Ovary (tissue), 9 donors: ENCODE results near the gene ECI1. TPM values are rescaled to one million over a fixed set of nuclear protein-coding genes. Genes with fewer than 3 reads are reported as not detected.

ENCODE experiments used
- DNase-seq, 5 donors: peaks; one replicate each; pipeline ENCODE4 v3.0.0-alpha.2; 2019 to 2020
- H3K27ac ChIP-seq, 2 donors: fragments of 200-600 bp; one replicate each; pipeline versions ENCODE4 v1.5.1 to v1.8.0; 2019 to 2022
- H3K27me3 ChIP-seq: fragments of 200-600 bp; one replicate; pipeline ENCODE4 v1.8.0; 2022
- H3K36me3 ChIP-seq: fragments of 200-600 bp; sonication (generic); one replicate; pipeline ENCODE4 v1.5.1; 2019
- H3K4me1 ChIP-seq: one replicate; pipeline ENCODE4 v1.8.1; 2013; ENCODE audit warnings: mild to moderate bottlenecking, moderate library complexity; ENCODE audit not compliant: insufficient read depth
- H3K4me3 ChIP-seq: fragments of 200-600 bp; sonication (generic); one replicate; pipeline ENCODE4 v1.5.1; 2017
- H3K9me3 ChIP-seq, 2 donors: fragments of 200-600 bp in 1 of 2; sonication (generic) in 1 of 2; one replicate each; pipeline versions ENCODE4 v1.5.1 to v1.8.1; 2013 to 2019; ENCODE audit warnings: mild to moderate bottlenecking in 1 of 2, moderate library complexity in 1 of 2
- CTCF ChIP-seq, 3 donors: fragments of 450-650 bp in 2 of 3; fragments of 200-600 bp in 1 of 3; IDR thresholded peaks; one replicate each; pipeline versions ENCODE4 v1.5.1 to v1.8.0; 2016 to 2022; ENCODE audit warnings: antibody characterized with exemption in 3 of 3, mild to moderate bottlenecking in 1 of 3
- EP300 ChIP-seq: sonication (generic); formaldehyde crosslinking; IDR thresholded peaks from one replicate; pipeline ENCODE4 v1.6.1; 2017; ENCODE audit warnings: antibody characterized with exemption
- POLR2A ChIP-seq: fragments of 450-650 bp; IDR thresholded peaks from one replicate; pipeline ENCODE4 v1.6.1; 2017; ENCODE audit warnings: antibody characterized with exemption, mild to moderate bottlenecking, moderate library complexity
- WGBS, 3 donors: extraction: QIAGEN DNeasy Blood & Tissue Kit in 1 of 3; methylation state at CpG; one replicate each; pipeline versions ENCODE4 v1.1.5 to v1.1.7; 2013 to 2017; 5-methylcytosine and 5-hydroxymethylcytosine counted together
- intact Hi-C, 4 donors: fragments of 100-400 bp; cut with DNase I; formaldehyde crosslinking; loops; one replicate each; pipeline versions ENCODE4 v1.11.0 to v1.15.1; 2022 to 2023
- polyA plus RNA-seq, 2 donors: library from polyadenylated mRNA; stranded (reverse); fragments of 200-250 nt in 1 of 2; fragments of 350-450 nt in 1 of 2; fragmentation: Illumina TruSeq in 1 of 2; extraction: RNeasy Lipid Tissue Mini Kit (QIAGEN cat#74804) in 1 of 2; gene quantifications; one replicate each; pipeline ENCODE4 v1.2.3, GENCODE V29; 2013 to 2014
- total RNA-seq, 7 donors: library from RNA; depleted of rRNA in 2 of 7; stranded (reverse); fragments of >200 nt in 2 of 7; fragmentation: NEBNext Ultra II Directional in 3 of 7; extraction: Animal tissue kit (Norgen Biotek cat#: 25700) in 3 of 7; gene quantifications; one replicate each; pipeline versions ENCODE4 v1.1.0 to v1.2.4, GENCODE V29; 2016 to 2023
- donor health status: DM: no; HTN: no; CAD: no; lungs with moderate emphysema.
- donor health status: DM: no; HTN: no; CAD: no.
- donor health status: Bipolar disorder and iron deficiency.
- donor health status: DM: yes; HTN: yes; CAD: no.
- donor health status: DM: no; HTN: no; CAD: no.
- donor health status: DM: yes; HTN: yes; CAD: no.

The ECI1 gene
- total and polyA plus RNA-seq, 9 donors, result 3.1 to 66.3 (median 48.1) TPM

GRCh38 chr16:2282262-2282661 lies 30.9 kb upstream of the ECI1 start:
- intact Hi-C loops, result no loop called here
- Histone ChIP-seq H3K4me1 (no peaks in the 10 kb centered on the region), H3K27me3 (no peaks in the 10 kb centered on the region), H3K27ac (no peak overlapping the region), H3K4me3 (no peak overlapping the region), H3K9me3 (no peaks in the 10 kb centered on the region), H3K36me3 (no peaks in the 10 kb centered on the region)
- WGBS, 3 donors, result 46 to 69% (median 68%) methylated on average over 5 of the region's 5 CpGs
- no peak for TF ChIP-seq CTCF (IDR thresholded peaks at IDR 0.05)
- TF ChIP-seq EP300, result no peak
- no peak for TF ChIP-seq POLR2A
- DNase-seq, result no peak

GRCh38 chr16:2280981-2281542 lies 29.7 kb upstream of the ECI1 start:
- 59 to 77% (median 71%) methylated on average over 24 of the region's 24 CpGs for WGBS, 3 donors
- Histone ChIP-seq H3K36me3 (no peaks in the 10 kb centered on the region), H3K27me3 (no peaks in the 10 kb centered on the region), H3K4me3 (no peak overlapping the region), H3K9me3 (no peaks in the 10 kb centered on the region), H3K27ac (no peak overlapping the region), H3K4me1 (no peaks in the 10 kb centered on the region)
- no peak for DNase-seq
- intact Hi-C loops, result no loop called here
- TF ChIP-seq POLR2A (no peak), EP300 (no peak), CTCF (IDR thresholded peaks at IDR 0.05) (no peak)

- Histone ChIP-seq H3K27ac (no peak overlapping the region), H3K36me3 (no peaks in the 10 kb centered on the region), H3K27me3 (no peaks in the 10 kb centered on the region), H3K4me3 (no peak overlapping the region), H3K4me1 (no peaks in the 10 kb centered on the region), H3K9me3 (no peaks in the 10 kb centered on the region)
- no peak for TF ChIP-seq CTCF (IDR thresholded peaks at IDR 0.05)
- TF ChIP-seq EP300, result no peak
- TF ChIP-seq POLR2A, result no peak
- WGBS, 3 donors, result 80 to 90% (median 84%) methylated on average over 8 of the region's 8 CpGs
- intact Hi-C loops, result no loop called here
- DNase-seq, result no peak
Observed at GRCh38 chr16:2280461-2280860, 29.1 kb upstream of the ECI1 start.

GRCh38 chr16:2278956-2279800 lies 27.8 kb upstream of the ECI1 start:
- Histone ChIP-seq H3K36me3 (no peaks in the 10 kb centered on the region), H3K4me3 (no peak overlapping the region), H3K4me1 (no peaks in the 10 kb centered on the region), H3K9me3 (no peaks in the 10 kb centered on the region), H3K27ac (no peak overlapping the region), H3K27me3 (no peaks in the 10 kb centered on the region)
- no peak for TF ChIP-seq EP300
- no peak for TF ChIP-seq POLR2A
- no peak for TF ChIP-seq CTCF (IDR thresholded peaks at IDR 0.05)
- 76 to 88% (median 79%) methylated on average over 25 to 26 of the region's 26 CpGs for WGBS, 3 donors
- no peak for DNase-seq
- intact Hi-C loops, result no loop called here
